GM19239 (cell line): ENCODE results near the gene ANKRD34A.

Experiments used
- DNase-seq: peaks from one replicate; pipeline ENCODE4 v3.0.0; 2011; ENCODE audit warnings: low spot score; ENCODE audit not compliant: insufficient read length
- FAIRE-seq: peaks from 2 replicates; lab custom pipeline; 2011; peaks lifted over from hg19 to GRCh38; lab: Jason Lieb, UNC

ANKRD34A gene

GRCh38 chr1:145917595-145917994, 46.8 kb downstream of the ANKRD34A start:
- DNase-seq = no peak
- peak; percentile 8 for FAIRE-seq

- no peak for DNase-seq
- FAIRE-seq = no peak
These were observed 47.6 kb downstream of the ANKRD34A start for GRCh38 chr1:145916745-145917144.

GRCh38 chr1:145912128-145912641, 52.2 kb downstream of the ANKRD34A start:
- no peak for FAIRE-seq
- no peak for DNase-seq
